AG04449 (cell line): ENCODE measurements around the gene SPTBN1.

Experiments
- CTCF ChIA-PET: fragments of 350-600 bp; formaldehyde crosslinking; extraction: SDS; loops from one replicate; lab custom pipeline; 2021; ENCODE audit warnings: antibody characterized with exemption; lab: Yijun Ruan, JAX
- POLR2A ChIA-PET: fragments of 400-600, 350-600 bp; formaldehyde crosslinking; extraction: SDS; loops from one replicate; lab custom pipeline; 2020; ENCODE audit warnings: antibody characterized with exemption, inconsistent platforms; lab: Yijun Ruan, JAX
- DNase-seq: peaks from one replicate; pipeline ENCODE4 v3.0.0-alpha.2; 2010; ENCODE audit warnings: low read depth, low spot score
- H3K4me3 ChIP-seq: 2 replicates; pipeline ENCODE4 v1.5.1; 2011; ENCODE audit warnings: low read depth, mild to moderate bottlenecking, control low read depth, low read length
- CTCF ChIP-seq: IDR thresholded peaks from one replicate; pipeline ENCODE4 v1.5.1; 2011; ENCODE audit warnings: mild to moderate bottlenecking, moderate library complexity, low read length, control low read depth, inconsistent platforms; ENCODE audit not compliant: insufficient read depth; ENCODE audit errors: missing control alignments

SPTBN1 gene

GRCh38 chr2:54539683-54540082 is 83.6 kb downstream of the SPTBN1 start:
- POLR2A ChIA-PET, result no interaction called here
- CTCF ChIA-PET, result interaction anchor here (1.5 to 1.8 kb wide), 2 partner anchors 8 to 18 kb away, joined by 4 to 5 read pairs; no protein-coding TSS in a partner anchor
- DNase-seq, result no peak
- H3K4me3 ChIP-seq, result no peak overlapping the region
- no peak for TF ChIP-seq CTCF

- POLR2A ChIA-PET, result no interaction called here
- no peak for TF ChIP-seq CTCF
- no peak for DNase-seq
- no peak overlapping the region for H3K4me3 ChIP-seq
- CTCF ChIA-PET, result interaction anchor here (1.5 to 1.8 kb wide), 2 partner anchors 8 to 19 kb away, joined by 4 to 5 read pairs; no protein-coding TSS in a partner anchor
These were observed 84.1 kb downstream of the SPTBN1 start for GRCh38 chr2:54540194-54540593.

- DNase-seq, result no peak
- ChIA-PET POLR2A (no interaction called here), CTCF (interaction anchor here (0.7 to 1.1 kb wide), 3 partner anchors 8 to 241 kb away, joined by 3 read pairs; no protein-coding TSS in a partner anchor)
- no peak overlapping the region for H3K4me3 ChIP-seq
- no peak for TF ChIP-seq CTCF
These were observed 85.9 kb downstream of the SPTBN1 start for GRCh38 chr2:54541995-54542394.

- CTCF ChIA-PET, result no interaction called here
- no peak overlapping the region for H3K4me3 ChIP-seq
- POLR2A ChIA-PET, result no interaction called here
- TF ChIP-seq CTCF, result no peak
- no peak for DNase-seq
These were observed 87.7 kb downstream of the SPTBN1 start for GRCh38 chr2:54543733-54544396.

GRCh38 chr2:54545702-54546450 is 89.7 kb downstream of the SPTBN1 start:
- ChIA-PET CTCF (no interaction called here), POLR2A (no interaction called here)
- no peak for TF ChIP-seq CTCF
- DNase-seq, result no peak
- no peak overlapping the region for H3K4me3 ChIP-seq

- ChIA-PET POLR2A (no interaction called here), CTCF (interaction anchor here (1.3 to 1.4 kb wide), 2 partner anchors 23 to 370 kb away, joined by 3 to 4 read pairs; no protein-coding TSS in a partner anchor)
- DNase-seq, result no peak
- TF ChIP-seq CTCF, result no peak
- H3K4me3 ChIP-seq, result no peak overlapping the region
These were observed 90.4 kb downstream of the SPTBN1 start for GRCh38 chr2:54546518-54546917.
